Psoas muscle (tissue), 8 donors: ENCODE data around the gene ZNF587B. TPM values are rescaled to one million over a fixed set of nuclear protein-coding genes. Genes with fewer than 3 reads are reported as not detected.

Source experiments
- ATAC-seq, 4 donors: fragments of 200-7000 bp; cut with Tn5 transposase; one replicate each; pipeline ENCODE4 v1.9.1; 2020; ENCODE audit warnings: moderate library complexity in 3 of 4, mild to moderate bottlenecking in 2 of 4
- DNase-seq, 2 donors: peaks; one replicate each; pipeline ENCODE4 v3.0.0-alpha.2; 2020
- H3K27ac ChIP-seq: fragments of 200-600 bp; one replicate; pipeline ENCODE4 v1.8.0; 2022
- H3K27me3 ChIP-seq, 3 donors: fragments of 200-600 bp in 1 of 3; one replicate each; pipeline versions ENCODE4 v1.6.1 to v1.8.0; 2013 to 2022; ENCODE audit warnings: low read length in 2 of 3, mild to moderate bottlenecking in 2 of 3, moderate library complexity in 1 of 3; ENCODE audit not compliant: insufficient read depth in 3 of 3
- H3K36me3 ChIP-seq, 2 donors: fragments of 200-600 bp in 1 of 2; one replicate each; pipeline versions ENCODE4 v1.6.1 to v1.8.0; 2013 to 2022; ENCODE audit warnings: low read depth in 1 of 2, mild to moderate bottlenecking in 1 of 2, moderate library complexity in 1 of 2; ENCODE audit not compliant: insufficient read depth in 1 of 2
- H3K4me1 ChIP-seq: fragments of 200-600 bp; one replicate; pipeline ENCODE4 v1.8.0; 2022
- H3K4me3 ChIP-seq: fragments of 200-600 bp; one replicate; pipeline ENCODE4 v1.8.0; 2022; ENCODE audit warnings: mild to moderate bottlenecking
- H3K9me3 ChIP-seq: fragments of 200-600 bp; one replicate; pipeline ENCODE4 v1.8.0; 2022
- whole genome bisulfite sequencing, 3 donors: extraction: QIAGEN DNeasy Blood & Tissue Kit; methylation state at CpG; one replicate each; pipeline versions ENCODE4 v1.1.6 to v1.1.7; 2013; 5-methylcytosine and 5-hydroxymethylcytosine counted together
- intact Hi-C, 2 donors: fragments of 100-400 bp; cut with DNase I; formaldehyde crosslinking; loops; one replicate each; pipeline versions ENCODE4 v1.11.0 to v1.14.2; 2022
- long read RNA-seq, 2 donors: library from polyadenylated mRNA; unstranded; transcript quantifications; one replicate each; pipeline ENCODE4 v2.0.0, GENCODE V29; 2021
- polyA plus RNA-seq, 3 donors: library from polyadenylated mRNA; stranded (reverse); fragments of 200-250 nt; gene quantifications; one replicate each; pipeline ENCODE4 v1.2.3, GENCODE V29; 2013
- total RNA-seq, 4 donors: library from RNA; stranded (reverse); fragmentation: NEBNext Ultra II Directional in 2 of 4; extraction: Animal tissue kit (Norgen Biotek cat#: 25700) in 2 of 4; gene quantifications; one replicate each; pipeline versions ENCODE4 v1.2.1 to v1.2.4, GENCODE V29; 2021 to 2023
- TF ChIP-seq, protein P1 (sequence below): fragments of 200-600 bp; IDR thresholded peaks from one replicate; pipeline ENCODE4 v1.8.0; 2022; ENCODE audit warnings: antibody characterized with exemption
- donor health status: healthy with polysubstance abuse.
- donor health status: DM: no; HTN: no; CAD: no; lungs with moderate emphysema.
- donor health status: Bipolar disorder and iron deficiency.
- donor health status: healthy.
- donor health status: DM: yes; HTN: yes; CAD: no.
- donor health status: DM: no; HTN: no; CAD: no.
- donor health status: DM: no; HTN: no; CAD: no.
- donor health status: DM: yes; HTN: yes; CAD: no.

Gene ZNF587B
- total RNA-seq: 1 to 10 TPM; 3.9 to 7.9 (median 5.9) TPM
- polyA plus RNA-seq: 1 to 10 TPM; 1.4 to 7.0 (median 3.9) TPM
- long read RNA-seq, donor 1: 0 reads
- long read RNA-seq, donor 2, partial matches to known transcripts: 1 of 3 reads
- long read RNA-seq, donor 2, other reads (novel, unspliced or antisense): 1 of 3 reads

DNA sequence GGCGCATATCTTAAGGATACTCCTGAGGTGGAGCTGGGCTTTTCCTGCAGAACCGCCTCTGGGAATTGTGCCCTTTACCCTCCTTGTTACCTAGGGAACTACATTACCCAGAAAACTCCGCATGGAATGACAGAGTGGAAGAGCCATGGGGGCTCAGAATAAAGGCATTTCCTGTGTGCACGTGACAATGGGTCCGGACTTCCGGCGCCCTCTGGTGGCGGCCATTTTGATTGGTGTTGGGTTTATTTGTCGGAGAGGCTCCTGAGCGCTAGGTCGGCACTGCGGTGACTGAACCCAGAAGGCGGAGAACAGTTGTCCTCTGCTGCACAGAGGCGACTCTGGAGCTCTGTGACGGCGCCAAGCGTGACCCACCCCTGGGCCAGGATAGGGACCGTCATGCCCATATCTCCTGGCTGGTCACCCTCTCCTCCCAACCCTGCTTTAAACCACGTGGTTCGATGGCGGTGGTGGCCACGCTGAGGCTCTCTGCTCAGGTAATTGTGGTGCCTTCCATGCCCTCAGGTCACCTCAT, at the start of gene ZNF587B:
Gene ZNF587B, plus strand, starts transcription at position 229 of the 532 bp plus-strand sequence. Its CDS starts 230 bp downstream, at position 459.
- intact Hi-C loops: no loop called here
- Histone ChIP-seq H3K27me3 (no peaks in the 10 kb centered on the region), H3K36me3 (peaks cover 0 to 2% of the 10 kb centered on the region in 2 donors), H3K27ac (peak within 1 kb of the TSS; percentile 82), H3K4me3 (peak within 1 kb of the TSS; percentile 65), H3K9me3 (no peaks in the 10 kb centered on the region), H3K4me1 (peaks cover 7% of the 10 kb centered on the region)
- WGBS, 3 donors: 14 to 18% (median 18%) methylated on average over 21 to 22 of the region's 22 CpGs
- peak; percentile 91 to 95 (median 94) for ATAC-seq
- peak; percentile 60 to 84 for DNase-seq
- TF ChIP-seq, protein P1, sequence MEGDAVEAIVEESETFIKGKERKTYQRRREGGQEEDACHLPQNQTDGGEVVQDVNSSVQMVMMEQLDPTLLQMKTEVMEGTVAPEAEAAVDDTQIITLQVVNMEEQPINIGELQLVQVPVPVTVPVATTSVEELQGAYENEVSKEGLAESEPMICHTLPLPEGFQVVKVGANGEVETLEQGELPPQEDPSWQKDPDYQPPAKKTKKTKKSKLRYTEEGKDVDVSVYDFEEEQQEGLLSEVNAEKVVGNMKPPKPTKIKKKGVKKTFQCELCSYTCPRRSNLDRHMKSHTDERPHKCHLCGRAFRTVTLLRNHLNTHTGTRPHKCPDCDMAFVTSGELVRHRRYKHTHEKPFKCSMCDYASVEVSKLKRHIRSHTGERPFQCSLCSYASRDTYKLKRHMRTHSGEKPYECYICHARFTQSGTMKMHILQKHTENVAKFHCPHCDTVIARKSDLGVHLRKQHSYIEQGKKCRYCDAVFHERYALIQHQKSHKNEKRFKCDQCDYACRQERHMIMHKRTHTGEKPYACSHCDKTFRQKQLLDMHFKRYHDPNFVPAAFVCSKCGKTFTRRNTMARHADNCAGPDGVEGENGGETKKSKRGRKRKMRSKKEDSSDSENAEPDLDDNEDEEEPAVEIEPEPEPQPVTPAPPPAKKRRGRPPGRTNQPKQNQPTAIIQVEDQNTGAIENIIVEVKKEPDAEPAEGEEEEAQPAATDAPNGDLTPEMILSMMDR: peak; percentile 39

DNA sequence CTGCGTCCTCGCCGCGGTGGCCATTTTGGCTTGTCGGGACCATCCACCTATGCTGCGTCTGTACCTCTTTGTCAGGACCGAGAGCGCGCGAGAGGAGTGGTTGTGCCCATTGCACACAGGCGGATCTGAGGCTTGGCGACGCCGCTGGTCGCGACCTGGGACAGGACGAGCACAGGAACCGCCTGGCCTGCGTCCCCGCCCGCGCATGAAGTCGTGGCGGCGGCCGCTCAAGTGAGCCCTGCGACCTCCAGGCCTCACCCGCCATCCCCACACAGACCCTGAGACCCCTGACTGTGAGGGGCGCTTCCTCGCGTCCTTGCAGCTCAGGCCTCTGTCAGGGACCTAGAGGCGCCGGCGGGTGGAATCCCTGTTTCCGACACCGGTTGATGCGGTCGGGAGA, 43.8 kb upstream of the ZNF587B start:
- Histone ChIP-seq H3K27ac (no peak overlapping the region), H3K4me1 (no peaks in the 10 kb centered on the region), H3K9me3 (peaks cover 9% of the 10 kb centered on the region), H3K4me3 (no peak overlapping the region), H3K36me3 (peaks cover 0 to 31% of the 10 kb centered on the region in 2 donors), H3K27me3 (no peaks in the 10 kb centered on the region)
- ATAC-seq (peak in 1 of 4 donors; percentile 25), DNase-seq (no peak)
- 93 to 95% (median 95%) methylated on average over 38 of the region's 38 CpGs for WGBS, 3 donors
- TF ChIP-seq, protein P1: no peak
- intact Hi-C loops: no loop called here

DNA sequence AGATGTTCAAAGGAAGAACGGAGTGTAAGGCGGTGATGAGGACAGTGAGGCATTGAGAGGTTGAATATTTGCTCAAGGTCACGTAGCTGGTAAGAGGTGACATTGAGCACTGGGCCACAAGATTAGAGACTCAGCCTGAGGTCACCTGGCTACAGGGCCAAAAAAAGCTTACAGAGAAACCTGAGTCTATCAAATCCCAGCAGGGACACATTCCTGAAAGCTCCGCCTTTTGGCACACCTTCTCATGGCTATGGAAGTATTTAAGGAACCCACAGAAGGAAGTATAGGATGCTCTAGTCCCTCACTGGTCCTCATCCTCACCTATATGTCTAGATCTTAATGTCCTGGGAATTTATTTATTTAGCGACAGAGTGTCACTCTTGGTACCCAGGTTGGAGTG, 43.2 kb upstream of the ZNF587B start:
- 84 to 97% (median 94%) methylated on average over 5 of the region's 5 CpGs for WGBS, 3 donors
- Histone ChIP-seq H3K27ac (no peak overlapping the region), H3K36me3 (peaks cover 0 to 33% of the 10 kb centered on the region in 2 donors), H3K4me3 (no peak overlapping the region), H3K27me3 (no peaks in the 10 kb centered on the region), H3K4me1 (no peaks in the 10 kb centered on the region), H3K9me3 (peaks cover 9% of the 10 kb centered on the region)
- intact Hi-C loops: no loop called here
- ATAC-seq: peak in 1 of 4 donors; percentile 16
- DNase-seq: no peak
- TF ChIP-seq, protein P1: no peak

DNA sequence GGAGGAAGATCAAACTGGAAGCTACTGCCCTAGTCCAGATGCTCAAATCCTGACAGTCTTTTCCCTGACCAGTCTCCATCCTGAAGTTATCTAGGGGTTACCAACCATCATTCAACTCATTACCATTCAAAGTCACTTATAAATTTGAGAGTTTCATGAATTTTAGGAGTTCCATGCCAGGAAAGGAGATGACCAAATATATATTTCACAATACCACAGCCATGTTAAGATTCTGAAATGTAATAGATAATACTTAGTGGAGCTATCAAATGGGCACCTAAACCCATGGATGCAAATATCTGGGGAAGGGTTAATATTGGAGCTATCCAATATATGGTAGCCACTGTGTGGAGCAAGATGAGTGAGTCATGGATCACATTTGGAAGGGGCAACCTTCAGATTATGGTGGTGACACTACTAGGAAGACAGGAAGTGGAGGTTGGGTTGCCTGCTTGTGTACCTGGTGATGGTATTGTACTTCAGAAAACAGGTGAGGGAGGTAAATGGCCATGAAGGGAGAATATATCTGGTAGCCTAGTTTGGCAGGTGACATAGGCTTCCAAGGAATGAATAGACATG, 41.9 kb upstream of the ZNF587B start:
- Histone ChIP-seq H3K27me3 (no peaks in the 10 kb centered on the region), H3K9me3 (peaks cover 9% of the 10 kb centered on the region), H3K4me1 (peaks cover 6% of the 10 kb centered on the region), H3K36me3 (peaks cover 0 to 33% of the 10 kb centered on the region in 2 donors), H3K27ac (peak overlapping the region; percentile 9), H3K4me3 (no peak overlapping the region)
- TF ChIP-seq, protein P1: no peak
- ATAC-seq (peak; percentile 57 to 66 (median 62)), DNase-seq (no peak)
- intact Hi-C loops: no loop called here
